HG03342 (cell line): Measurements from ENCODE around the gene GYPC.
"Not testable (repeated sequence)": the region's sequence is repeated elsewhere in the genome, so short reads cannot be mapped to it uniquely, and the experiment has no call there.

ENCODE experiments used
- ATAC-seq: cut with Tn5 transposase; IDR thresholded peaks from one replicate; pipeline ENCODE4 v1.9.1; 2021; ENCODE audit warnings: mild to moderate bottlenecking, moderate library complexity; ENCODE audit not compliant: unreplicated experiment

Gene GYPC

DNA sequence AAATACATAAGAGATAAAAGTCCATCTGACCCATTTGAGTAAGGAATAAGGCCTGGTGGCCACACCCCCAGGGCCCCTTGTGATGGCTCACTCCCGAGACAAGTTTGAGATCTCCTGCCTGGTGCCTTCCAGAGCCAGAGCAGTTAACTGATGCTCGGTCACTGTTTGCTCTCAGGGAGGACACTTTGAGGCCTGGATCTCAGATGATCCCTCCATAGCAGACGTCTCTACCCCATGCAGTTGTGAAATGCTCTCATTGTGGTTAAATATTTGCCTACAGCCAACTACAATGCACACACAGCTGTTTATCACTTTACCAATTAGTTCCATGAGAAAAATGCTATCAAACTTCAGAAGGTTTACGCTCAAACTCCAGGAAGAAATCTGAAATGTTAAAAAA, 12.3 kb downstream of the GYPC start:
- no peak for ATAC-seq

DNA sequence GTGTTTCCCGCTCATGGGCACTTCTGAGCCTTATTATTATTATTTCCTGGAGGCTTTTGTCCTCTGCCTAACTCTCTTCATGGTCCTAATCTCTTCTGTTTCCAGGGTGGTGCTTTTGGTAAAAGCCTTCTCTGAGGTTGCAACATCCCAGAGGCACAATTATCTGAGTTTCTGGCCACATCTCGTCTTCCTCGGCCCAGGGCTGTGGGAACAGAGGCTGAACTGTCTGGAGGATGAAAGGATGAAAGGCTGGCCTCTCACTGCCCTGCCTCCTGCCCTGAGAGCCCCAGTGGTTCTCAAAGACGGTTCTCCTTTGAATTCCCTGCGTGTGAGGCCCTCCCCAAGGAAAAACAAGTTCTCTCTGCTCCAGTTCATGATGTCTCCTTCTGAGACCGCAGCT, 13.8 kb downstream of the GYPC start:
- no peak for ATAC-seq

DNA sequence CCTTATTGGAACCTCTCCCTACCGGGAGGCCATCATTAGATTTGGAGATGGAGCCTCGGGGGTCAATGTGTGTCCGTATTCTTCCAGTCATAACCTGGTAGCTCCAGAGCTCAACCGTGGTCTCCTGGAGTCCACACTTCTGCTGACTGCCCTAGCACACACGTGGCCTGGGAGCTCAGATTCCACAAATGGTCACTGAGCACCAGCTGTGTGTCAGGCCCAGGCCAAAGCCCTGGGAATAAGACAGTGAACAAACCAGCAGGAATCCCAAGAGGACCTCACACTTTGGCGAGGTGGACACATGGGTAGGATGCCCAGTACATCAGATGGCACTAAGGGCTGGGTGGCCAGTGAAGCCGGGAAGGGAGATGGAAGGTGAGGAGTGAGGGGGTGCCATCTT, 15.5 kb downstream of the GYPC start:
- ATAC-seq: no peak

DNA sequence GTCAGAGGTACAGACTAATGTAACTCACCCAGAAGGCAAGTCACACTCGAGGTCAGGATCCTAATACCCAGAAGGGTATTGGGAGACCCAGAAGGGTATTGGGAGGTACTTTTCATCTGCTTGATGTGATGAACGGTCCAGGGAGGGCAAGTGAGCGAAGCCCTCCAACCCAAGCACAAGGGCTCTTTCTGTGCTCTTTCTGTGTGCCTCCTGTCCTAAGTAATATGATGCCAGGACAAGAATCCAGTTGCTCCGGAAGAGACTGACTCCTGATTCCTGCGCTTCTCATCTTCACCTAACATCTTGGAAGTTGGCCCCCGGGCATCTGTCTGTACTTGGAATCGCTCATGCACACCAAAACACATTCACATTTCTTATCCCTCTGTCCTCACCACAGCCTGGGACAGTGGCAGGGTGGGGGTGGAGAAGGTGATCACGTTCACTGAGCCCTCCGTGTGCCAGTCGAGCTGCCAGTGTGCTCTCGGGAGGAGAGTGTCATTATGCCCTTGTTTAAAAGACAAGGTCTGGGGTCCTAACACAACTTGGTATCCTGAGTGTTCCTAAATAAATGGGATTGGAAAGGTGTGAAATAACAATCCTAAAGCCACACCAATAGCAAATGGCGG, 17.1 kb downstream of the GYPC start:
- ATAC-seq: no peak

DNA sequence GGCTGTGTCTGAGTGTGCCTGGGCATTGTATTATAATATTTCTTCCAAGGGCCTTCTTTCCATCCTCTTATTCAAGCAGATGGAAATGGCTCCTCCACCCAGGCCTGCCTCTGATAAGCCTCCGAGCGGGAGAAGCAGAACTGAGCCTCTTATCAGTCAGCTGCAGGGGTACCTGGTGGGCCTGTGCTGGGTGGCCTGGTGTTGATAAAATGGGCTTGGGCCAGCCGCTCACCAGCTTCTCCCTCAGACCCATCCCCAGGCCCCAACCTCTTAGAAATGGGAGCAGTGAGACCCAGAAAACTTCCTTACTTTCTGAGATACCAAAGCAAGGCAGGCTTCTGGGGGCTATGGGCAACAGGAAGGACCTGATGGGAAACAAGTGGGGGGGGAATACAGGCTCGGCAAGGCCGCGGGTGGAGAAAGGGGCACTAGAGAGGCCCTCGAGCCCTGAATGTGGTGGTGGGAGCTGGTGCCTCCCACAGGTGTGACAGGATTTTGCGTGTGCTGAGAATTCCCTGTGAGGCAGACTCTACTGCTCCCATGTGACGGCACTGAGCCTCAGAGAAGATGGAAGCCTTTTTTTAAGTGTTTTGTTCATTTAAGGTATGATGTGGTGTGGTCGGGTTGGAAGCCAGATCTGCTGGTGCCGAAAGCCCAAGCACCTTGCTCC, 18.3 kb downstream of the GYPC start:
- no peak for ATAC-seq

DNA sequence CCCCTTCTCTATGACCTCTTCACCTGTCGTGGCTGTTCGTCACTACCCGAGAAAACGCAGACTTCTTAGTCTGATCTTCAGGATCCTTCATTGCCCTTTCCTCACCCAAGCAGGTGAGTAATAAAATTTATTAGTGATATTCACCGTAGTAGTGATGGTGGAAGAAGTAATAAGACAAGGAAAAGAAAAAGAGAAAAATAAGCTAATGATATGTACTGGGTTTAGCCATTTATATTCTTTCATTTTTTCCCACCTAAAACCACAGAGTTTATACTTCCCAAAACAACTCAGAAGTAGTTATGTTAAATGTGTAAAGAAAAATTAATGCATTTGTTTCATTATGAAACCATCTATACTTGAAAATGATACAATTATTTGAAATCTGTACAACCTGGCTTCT, 19.7 kb downstream of the GYPC start:
- ATAC-seq: no peak

DNA sequence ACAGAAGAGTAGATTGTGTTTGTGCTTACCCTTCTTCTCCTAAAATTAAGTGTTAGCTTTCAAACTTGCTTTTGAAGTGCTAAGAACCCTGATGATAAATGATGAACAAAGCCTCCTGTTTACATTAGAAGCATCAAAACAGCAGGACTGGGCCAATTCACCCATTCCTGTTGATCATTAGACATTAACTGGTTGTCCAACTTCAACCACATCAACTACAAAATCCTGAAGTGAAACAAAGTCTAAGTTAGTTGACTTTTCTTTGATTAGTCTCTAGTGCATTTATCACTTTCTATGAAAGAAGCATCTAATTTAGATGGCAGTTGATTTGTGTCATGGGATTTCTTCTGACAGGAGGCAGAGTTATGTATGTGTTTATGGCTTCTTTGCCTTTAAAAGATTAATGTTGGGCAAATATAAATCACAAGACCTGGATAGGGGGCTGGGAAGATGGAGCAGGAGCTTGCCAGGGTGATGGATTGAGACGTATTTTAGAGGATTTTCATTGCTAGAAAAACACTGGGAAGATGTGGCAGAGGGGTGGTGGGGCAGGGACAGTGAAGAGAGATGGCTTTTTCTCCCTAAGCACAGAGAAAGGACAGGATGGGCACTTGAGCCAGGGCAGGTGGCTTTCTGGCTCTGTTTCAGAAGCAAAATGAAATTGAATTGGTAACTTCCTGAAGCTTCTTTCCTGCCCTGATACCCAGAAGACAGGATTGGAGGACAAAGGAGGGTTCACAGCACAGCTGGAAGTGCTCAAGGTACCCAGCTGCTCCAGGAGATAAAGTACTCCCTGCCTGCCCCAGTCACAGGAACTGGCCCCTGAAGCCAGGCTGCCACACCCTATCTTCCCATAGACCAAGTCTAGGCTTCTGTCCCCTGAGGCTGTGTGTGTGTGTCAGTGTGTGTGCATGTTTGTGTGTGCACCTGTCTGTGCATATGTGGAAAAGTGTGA, 20.5 kb downstream of the GYPC start:
- ATAC-seq: no peak

DNA sequence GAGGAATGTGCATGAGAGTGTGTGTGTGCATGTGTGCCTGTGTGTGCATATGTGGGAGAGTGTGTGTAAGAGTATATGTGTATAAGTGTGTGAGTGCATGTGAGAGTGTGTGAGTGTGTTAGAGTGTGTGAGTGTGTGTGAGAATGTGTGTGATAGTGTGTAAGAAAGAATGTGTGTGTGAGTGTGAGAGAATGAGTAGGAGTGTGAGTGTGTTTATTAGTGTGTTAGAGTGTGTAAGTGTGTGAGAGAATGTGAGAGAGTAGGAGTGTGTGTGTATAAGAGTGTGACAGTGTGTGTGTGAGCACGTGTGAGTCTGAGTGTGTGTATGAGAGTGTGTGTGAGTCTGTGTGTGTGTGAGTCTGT, 21.2 kb downstream of the GYPC start:
- no peak for ATAC-seq

DNA sequence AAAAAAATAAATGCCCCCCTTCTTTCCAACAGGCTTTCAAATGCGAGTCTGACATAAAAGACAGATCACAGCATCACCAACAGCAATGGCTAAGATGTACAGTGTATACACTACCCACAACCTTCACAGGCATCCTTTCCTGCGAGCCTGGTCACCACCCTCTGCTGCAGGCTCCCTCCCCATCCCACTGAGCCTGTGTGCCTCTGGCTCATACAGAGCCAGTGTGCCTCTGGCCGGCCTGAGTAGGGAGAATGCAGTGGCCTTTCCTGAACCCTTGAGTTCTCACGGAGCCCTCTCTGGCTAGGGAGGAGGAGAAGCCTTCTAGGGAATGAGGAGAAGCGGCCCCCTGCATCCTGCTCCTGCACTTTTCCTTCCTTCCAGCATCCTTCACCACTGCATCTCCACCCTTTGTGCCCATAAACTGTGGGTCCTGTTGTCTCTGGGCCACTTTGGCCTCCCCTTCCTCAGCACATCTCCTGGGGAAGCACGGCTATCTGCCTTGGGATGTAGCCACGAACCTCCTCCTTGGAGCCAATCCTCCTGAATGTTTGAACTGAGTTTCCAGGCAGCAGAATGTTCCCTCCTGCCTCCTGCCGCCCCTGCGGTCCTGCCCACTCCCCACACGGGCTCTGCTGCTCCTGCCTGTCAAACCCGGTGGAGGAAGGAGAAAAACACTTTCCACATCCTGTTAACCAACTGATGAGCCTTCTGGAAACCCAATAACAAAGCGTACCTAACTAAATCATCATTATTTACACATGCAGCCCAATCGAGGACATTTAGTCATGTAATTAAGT, 22.5 kb downstream of the GYPC start:
- no peak for ATAC-seq

DNA sequence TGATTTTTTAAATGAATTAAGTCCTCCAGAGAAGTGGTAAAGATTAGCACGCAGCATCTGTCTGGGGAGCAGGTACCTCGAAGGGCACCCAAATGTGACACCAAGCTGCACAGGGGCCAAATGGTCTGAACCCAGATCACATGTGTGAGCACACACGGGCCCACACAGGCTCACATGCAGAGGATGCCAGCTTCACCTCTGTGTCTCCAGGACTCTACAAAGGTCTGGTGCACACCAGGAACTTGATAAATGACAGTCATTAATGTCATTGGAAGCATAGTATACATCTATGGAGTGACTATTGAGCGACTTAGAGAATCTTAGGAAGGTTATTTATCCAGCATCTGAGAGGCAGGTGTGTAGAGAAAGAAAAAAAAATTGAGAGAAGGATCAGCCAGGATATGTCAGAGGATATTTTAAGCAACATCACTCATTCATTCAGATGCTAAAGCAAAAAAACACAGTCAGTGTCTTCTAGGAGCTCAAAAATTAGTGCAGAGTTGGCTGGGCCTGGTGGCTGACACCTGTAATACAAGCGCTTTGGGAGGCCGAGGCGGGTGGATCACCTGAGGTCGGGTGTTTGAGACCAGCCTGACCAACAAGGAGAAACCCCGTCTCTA, 23.2 kb downstream of the GYPC start:
- ATAC-seq: no peak

DNA sequence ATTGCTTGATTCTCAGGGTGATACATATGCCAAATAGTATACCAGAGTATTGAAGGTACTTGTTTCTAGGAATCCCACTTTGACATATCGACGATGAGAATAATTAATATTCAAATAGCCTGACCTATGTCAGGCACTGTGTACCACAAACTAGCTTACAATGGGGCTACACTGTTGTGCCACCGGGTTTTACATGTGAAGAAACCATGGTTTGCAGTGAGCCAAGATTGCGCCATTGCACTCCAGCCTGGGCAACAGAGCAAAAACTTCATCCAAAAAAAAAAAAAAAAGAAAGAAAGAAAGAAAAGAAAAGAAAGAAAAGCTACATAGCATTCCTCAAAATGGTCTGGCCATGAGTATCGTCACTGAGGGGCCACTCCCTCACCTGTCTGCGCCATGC, 25.5 kb downstream of the GYPC start:
- no peak for ATAC-seq

DNA sequence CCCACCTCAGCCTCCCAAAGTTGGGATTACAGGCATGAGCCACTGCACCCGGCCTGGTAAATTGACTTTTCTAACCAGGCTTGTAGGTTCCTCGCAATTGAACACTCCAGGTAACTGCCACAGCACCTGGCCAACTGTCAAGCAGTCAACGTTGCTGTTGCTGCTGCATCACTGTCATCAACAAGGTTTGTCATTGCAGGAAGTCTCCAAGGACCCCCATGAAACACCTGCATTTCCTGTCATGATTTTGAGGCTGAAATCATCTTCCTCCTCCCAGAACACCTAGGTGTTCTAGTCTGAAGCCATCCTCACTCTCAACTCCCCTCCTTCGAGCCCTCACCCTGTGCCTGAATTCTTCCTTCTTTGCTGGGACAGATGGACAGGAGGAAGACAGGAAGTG, 29.7 kb downstream of the GYPC start:
- ATAC-seq: no peak

DNA sequence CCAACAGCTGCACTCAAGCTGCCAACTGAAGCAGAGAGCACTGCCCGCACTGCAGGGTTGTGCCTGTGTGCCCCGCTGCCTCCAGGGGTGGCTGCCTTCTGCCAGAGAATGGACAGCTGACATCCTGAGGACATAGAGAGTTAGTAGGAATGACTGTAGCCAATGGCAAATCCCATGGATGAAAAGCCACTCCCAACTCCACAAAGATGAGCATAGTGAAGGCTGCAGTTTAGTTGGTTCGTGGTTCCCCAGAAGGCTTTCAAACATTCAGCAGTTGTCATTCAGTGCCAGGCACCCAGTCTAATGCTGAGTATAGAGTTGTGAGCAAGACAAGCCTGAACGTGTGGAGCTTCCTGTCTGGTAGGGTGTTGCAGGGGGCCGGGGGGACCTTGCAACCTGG, 30.3 kb downstream of the GYPC start:
- ATAC-seq: no peak

DNA sequence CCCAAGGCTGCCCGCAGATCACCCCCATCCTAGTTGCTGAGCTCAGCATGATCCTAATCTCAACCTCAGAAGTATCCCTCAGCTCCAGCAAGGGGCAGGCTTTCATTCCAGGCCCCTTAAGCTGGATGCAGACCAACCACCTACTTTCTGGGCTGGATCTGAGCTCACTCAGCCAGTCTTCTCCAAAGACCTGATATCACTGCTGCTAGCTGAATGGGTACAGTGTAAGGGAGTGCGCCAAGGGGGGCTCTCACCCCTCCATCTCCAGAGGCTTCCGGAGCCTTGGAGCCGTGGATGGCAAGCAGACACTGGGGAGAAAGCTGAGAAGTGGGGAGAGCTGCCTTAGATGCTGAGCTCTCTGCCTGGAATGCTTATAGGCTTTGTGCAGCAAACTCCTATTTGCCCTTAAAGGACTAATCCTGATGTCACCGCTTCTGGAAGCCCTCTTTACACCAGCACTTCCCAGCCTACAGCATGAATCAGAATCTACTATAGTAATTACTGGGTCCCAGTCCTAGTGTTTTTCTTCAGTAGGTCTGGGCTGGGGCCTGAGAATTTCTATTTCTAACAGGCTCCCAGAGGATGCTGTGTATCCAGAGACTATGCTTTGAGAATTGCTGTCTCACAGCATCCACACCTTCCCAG, 31.0 kb downstream of the GYPC start:
- ATAC-seq: no peak

DNA sequence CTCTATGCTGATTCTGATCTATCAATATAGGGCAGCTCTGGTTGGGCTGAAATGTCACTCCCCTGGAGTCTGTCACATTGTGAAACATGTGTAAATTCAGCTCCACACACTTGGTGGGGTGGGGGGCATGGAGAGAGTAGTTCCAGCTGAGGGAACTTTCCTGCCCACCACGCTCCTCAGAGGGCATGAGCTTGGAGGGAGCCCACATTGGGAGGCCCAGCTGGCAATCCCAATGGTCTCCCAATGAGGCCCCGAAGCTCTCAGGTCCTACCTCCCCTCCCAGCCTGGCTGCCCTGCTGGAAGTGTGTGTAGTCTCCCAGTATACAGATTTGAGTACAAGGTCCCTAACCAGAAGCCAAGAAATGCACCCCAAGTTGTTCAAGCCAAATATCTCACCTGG, 31.5 kb downstream of the GYPC start:
- ATAC-seq: no peak

DNA sequence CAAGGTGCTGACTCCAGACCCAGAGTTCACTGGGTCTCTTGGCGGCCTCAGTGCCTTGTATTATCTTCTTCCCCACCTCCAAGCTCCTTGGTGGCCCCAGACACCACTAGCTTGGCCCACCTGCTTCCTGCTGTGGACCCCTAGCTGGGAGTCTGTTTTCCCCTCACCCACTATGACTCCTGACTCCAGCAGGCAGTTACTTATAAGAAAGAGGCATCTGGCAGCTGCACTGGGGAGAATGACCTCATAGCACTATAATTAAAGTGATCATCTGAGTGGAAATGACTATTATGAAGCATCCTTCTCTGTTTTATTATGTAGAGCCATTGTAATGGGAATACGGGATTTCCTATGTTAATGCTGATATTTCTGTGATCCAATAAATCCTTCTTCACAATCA, 32.6 kb downstream of the GYPC start:
- ATAC-seq: not testable (repeated sequence)

DNA sequence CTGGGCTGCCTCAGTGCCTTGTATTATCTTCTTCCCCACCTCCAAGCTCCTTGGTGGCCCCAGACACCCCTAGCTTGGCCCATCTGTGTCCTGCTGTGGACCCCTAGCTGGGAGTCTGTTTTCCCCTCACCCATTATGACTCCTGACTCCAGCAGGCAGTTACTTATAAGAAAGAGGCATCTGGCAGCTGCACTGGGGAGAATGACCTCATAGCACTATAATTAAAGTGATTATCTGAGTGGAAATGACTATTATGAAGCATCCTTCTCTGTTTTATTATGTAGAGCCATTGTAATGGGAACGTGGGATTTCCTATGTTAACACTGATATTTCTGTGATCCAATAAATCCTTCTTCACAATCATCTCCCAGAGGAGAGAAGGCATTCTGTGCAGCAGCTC, 36.3 kb downstream of the GYPC start:
- not testable (repeated sequence) for ATAC-seq

DNA sequence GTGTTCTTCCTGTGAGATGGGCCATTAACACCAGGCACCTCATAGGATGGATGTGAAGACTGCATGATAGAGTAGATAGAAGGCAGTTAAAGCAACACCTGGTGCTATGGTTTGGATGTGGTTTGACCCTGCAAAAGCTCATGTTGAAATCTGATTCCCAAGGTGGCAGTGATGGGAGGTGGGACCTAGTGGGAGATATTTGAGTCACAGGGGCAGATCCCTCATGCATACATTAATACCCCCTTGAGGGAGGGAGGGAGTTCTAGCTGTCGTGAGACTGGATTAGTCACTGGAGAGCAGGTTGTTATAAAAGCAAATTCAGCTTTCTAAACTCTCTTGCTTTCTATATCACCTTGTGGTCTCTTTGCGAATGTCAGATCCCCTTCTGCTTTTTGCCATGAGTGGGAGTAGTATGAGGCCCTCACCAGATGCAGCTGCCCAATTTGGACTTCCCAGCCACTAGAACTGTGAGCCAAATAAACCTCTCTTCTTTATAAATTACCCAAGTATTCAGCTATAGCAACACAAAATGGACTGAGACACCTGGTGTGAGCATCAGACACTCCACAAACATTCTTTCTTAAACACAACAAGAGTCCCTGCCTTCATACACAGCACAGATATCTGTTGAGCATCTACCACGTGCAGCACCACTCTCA, 37.1 kb downstream of the GYPC start:
- not testable (repeated sequence) for ATAC-seq

DNA sequence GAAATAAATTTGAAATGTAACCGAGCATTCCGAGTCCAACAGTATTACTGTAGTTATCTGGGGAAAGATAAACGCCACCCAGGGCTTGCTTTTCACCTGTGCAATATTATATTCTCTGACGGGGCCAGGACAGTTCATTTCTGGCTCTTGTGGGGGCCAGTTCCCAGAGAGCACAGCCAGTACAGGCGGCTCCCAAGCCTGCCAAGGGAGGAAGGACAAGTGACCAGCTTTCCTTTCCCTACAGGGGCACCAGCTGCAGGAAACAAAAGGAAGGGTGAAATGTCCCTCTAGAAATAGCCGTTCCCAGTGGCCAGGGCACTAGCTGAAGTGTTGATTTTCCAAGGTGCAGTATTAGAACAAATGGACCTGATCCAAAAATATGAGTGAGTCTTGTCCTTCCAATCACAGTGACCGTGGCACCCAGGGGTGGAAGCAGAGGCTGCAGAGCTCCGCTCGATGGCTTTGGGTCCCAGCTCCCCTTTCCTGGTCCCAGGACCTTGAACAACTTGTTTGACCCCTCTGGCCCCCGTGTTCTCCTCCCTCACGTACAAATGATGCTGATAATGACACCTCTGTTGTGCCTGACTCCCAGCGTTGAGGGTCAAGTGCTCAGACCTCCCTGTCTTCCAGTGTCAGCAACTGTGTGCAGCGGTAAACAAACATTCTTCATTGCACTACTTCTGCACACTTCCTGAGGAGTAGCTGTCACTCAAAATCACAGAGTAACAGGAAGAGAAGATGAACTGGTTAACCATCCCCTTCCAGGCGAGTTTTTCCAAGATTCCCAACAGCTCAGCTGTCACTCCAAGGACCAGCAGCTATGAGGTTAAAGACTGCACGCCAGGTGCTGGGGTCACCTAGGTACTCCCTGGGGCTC, 40.9 kb downstream of the GYPC start:
- ATAC-seq: no peak
